ENCODE data around the gene HSPD1.

- TF ChIP-seq EZH2 (IDR thresholded peaks at IDR 0.05) = no peak
- no peak for TF ChIP-seq POLR2AphosphoS5 (IDR thresholded peaks at IDR 0.05; ENCODE audit: borderline replicate concordance, low read depth, low read length)
- no peak for TF ChIP-seq FOXP2 (optimal IDR thresholded peaks at IDR 0.05; ENCODE audit: control extremely low read depth, extremely low read length, insufficient read depth)
Observed at GRCh38 chr2:197455428-197455827, 44.2 kb downstream of the HSPD1 start.

All from SK-N-MC (cell line).